GM19193 (cell line): ENCODE measurements around the gene UMAD1.

ENCODE experiments used
- POLR2A ChIP-seq: IDR thresholded peaks from 4 replicates; pipeline ENCODE4 v1.6.1; 2011; ENCODE audit not compliant: insufficient read depth, insufficient read length; ENCODE audit errors: extremely low read depth

Gene UMAD1

GRCh38 chr7:7639847-7640220, 718 bp upstream of the UMAD1 start:
- TF ChIP-seq POLR2A, result no peak

DNA sequence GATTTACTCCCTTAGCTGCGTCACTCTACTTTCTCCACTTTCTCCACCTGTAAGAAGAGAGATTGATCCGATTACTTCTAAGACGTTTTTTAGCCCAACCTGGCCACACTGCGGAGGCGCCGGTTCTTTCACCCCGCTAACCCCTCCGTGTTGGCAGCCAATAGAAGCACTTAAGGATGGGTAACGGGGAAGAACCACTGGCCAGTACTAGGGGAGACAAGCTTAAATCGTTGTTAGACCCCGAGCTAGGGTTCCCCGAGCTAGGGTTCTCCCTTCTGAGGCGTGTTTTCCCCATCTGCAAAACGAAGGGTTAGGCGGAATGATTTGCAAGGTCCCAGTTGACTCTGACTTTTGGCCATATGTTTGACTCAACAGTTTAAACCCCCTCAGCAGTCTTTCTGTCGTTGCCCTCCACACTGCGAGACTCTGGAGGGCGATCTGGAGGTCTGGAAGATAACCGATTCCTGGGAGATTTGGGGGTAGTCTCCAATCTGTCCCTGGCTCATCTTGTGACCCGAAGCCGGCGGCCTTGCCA, 644 bp downstream of the UMAD1 start:
- no peak for TF ChIP-seq POLR2A

DNA sequence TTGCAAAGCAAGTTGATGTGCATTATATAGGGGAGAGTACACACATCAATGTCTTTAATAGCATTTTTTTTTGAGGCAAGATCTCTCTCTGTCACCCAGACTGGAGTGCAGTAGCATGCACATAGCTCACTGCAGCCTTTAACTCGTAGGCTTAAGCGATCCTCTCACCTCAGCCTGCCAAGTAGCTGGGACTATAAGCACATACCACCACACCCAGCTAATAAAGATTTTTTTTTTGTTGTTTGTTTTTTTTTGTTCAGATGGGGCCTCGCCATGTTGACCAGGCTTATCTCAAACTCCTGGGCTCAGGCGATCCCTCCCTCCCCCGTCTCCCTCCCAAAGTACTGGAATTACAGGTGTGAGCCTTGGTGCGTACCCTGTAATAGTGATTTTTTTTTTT, 1.5 kb downstream of the UMAD1 start:
- no peak for TF ChIP-seq POLR2A

- no peak for TF ChIP-seq POLR2A
These were observed 7.0 kb downstream of the UMAD1 start for GRCh38 chr7:7647495-7648036.

- TF ChIP-seq POLR2A, result no peak
These were observed 10.2 kb downstream of the UMAD1 start for GRCh38 chr7:7650682-7651206.

DNA sequence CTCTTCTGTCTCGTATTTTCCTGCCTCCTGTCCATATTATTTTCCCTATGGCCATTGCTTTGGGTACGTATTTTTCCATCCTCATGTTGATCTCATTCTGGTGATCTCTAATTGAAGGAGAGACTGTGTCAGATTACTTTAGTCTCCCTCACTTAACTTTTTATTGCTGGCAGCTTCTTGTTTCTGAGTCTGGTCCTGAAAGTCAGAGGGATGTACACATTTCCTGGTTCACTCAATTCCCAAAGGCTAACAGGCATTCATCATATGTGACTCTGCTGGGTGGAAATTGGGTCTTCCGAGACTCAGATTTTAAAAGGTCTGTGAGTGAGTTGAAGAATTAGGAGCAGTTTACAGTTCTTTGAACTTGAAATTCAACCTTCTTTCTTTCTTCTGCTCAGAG, 10.9 kb downstream of the UMAD1 start:
- TF ChIP-seq POLR2A, result no peak

GRCh38 chr7:7652798-7653540, 12.4 kb downstream of the UMAD1 start:
- TF ChIP-seq POLR2A, result no peak

DNA sequence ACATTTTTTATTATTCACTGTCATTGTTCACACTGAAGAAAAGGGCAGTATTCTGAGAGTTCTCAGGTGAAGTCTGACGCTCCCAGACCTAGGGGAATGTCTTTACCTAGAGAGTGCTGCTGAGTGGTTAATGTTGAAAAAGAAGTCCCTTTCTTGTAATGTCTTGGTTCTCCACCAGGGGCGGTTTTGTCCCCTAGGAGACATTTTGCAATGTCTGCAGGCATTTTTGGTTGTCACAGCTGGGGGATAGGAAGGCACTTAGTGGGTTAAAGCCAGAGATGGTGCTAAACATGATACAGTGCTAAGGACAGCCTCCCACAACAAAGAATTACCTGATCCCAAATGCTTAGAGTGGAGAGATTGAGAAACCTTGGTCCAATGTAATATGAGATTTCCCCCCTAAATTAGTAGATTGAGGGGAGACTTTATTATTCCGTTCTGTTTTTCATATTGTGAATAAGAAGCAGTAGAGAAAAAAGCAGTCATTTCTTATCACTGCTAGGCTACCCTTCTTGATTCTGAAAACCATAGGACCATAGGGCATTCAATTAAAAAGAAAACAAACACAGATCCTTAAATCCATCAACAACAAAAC, 13.1 kb downstream of the UMAD1 start:
- TF ChIP-seq POLR2A, result no peak

DNA sequence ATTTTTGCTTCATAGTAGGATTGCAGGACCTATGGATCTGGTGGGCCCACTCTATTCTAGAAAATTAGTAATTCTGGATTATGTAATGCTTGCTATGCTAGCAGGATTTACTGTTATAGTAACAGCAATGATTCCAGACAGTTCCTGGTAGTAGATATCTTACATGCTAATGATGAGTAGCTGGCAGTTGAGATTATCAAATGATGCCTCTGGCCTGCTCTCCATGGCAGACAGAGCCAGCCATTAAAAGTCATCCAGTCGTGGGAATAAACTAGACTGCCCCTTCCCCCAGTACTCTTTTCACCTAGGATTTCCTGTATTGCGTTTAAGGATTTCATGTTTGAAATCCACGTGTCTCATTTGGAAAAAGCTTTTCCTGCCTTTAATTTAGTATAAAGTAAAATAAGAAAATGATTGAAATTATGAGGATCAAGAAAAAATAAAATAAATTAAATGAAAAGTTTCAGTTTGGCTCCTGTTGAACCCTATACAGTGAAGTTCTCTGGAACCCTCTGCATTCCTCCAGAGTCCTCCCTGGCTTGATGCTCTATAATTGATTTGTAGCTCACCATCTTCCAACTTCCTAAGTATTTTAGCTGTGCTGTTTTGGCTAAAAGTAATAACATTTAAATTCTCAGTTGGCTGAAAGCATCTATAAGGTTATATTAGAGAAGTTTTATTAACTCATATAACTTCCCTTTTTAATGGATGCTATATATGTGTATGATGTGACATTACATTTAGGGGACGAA, 14.6 kb downstream of the UMAD1 start:
- TF ChIP-seq POLR2A, result no peak

DNA sequence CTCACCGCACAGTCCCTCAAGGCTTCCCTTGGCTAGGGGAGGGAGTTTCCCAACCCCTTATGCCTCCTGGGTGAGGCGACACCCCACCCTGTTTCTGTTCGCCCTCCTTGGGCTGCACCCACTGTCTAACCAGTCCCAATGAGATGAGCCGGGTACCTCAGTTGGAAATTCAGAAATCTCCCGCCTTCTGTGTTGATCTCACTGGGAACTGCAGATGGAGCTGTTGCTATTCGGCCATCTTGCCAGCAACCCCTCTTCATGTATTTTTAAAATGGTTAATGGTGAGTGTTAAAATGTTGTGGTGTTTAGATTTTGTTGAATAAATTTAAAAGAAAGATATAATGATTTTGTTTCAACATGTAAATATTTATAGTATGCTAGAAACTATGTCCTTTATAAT, 22.0 kb downstream of the UMAD1 start:
- no peak for TF ChIP-seq POLR2A

DNA sequence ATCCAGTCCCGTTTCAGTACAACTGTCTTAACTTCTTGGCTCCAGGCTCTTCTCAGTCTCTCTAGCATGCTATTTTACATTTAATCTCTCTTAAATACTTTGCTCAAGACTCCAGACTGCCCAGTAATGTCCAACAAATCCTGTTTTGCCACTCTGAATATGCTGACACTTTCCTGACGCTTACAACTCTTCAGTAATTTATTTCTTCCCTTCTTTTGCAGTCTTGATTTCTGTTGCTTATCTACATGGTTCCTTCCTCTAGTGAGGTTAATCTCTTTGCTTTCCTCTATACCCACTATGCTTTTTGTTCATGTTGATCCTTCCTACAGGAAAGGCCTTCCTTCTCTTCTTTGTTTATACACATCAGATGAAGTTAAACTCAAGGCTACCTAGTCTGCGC, 23.7 kb downstream of the UMAD1 start:
- TF ChIP-seq POLR2A, result no peak

DNA sequence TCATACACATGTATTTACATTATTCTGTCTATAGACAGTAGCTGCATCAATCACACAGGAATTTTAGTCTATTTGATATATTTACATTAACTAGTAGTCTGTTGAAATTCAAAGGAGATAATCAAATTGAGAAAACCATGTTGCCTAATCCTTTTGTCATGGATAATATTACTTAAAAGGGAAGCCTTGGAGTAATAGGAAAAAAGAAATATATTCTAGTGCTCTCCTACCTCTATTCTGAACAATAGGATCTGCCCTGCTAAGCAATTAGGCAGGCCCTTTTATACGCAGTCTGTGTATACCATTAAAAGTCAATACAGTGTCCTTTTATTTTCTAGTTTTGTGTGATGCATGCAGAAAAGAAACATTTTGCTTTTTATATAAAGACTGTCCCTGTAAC, 24.5 kb downstream of the UMAD1 start:
- no peak for TF ChIP-seq POLR2A

GRCh38 chr7:7667187-7667586, 26.6 kb downstream of the UMAD1 start:
- TF ChIP-seq POLR2A, result no peak

GRCh38 chr7:7668706-7669105, 28.2 kb downstream of the UMAD1 start:
- no peak for TF ChIP-seq POLR2A

GRCh38 chr7:7670490-7670889, 29.9 kb downstream of the UMAD1 start:
- TF ChIP-seq POLR2A, result no peak
